HG03159 (cell line): ENCODE results near the gene NTRK3.

Experiments
- ATAC-seq: cut with Tn5 transposase; IDR thresholded peaks from one replicate; pipeline ENCODE4 v1.9.1; 2021; ENCODE audit warnings: mild to moderate bottlenecking, moderate library complexity; ENCODE audit not compliant: unreplicated experiment

NTRK3 gene

DNA sequence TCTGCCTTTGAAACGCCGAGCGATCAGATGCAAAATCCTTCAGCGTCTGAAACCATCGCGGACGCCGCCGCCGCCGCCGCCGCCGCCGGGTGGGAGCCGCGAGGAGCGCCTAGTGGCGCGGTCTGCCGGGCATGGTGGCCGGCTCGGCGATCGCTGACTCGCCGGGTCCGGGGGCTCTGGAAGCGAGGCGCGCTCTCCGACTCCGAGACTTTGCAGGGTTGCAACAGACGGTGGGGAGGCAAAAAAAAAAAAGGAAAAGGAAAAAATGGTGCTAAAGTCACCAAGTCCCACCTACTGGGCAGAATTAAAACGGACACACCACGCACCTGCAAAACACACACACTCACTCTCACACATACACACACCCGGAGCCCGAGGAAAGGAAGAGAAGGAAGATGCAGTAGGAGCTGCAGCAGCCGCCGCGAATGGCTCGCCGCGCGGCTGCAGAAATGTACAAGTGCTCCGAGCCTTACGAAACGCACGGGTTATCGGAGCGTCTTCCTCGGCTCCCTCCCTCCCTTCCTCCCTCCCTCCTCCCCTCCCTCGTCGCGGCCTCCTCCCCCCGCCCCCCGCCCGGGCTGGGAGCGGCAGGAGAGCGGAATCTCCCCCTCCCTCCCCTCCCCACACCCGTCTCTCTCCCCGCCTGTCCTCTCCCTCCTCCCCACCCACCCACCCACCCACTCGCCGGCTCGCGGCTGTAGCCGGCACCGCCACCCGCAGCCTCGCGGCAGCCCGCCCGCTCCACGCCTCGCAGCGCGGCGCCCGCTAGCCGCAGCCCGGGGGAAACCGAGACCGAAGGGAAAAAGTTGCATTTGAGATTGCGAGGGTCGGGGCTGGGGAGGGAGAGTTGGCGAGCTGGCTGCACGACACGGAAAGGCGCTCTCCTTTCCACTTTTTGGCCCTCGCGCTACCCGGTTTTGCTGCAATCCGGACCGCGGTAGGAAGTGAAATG lies at the start of gene NTRK3:
TSS of gene NTRK3 (minus strand) at position 461 of the 952 bp plus-strand sequence. CDS start 586 bp downstream, outside the sequence.
- no peak for ATAC-seq

DNA sequence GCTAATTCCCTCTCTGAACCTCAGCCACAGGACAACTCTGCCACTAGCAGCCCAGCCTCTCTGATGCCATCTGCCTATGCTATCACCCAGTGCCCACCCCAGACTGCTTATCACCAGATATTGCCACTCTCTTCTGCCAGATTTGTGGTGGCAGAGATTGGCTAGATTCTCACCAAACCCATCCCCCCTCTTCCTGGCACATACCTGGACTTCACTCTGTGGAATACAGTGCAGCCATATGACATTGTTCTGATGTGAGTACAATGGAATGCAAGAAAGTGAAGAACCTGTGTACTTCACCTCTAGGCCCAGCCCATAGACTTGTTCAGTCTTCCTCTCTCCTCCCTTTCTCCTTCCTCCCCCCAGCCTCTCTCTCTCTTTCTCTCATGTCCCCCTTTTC lies 46.9 kb upstream of the NTRK3 start:
- no peak for ATAC-seq

DNA sequence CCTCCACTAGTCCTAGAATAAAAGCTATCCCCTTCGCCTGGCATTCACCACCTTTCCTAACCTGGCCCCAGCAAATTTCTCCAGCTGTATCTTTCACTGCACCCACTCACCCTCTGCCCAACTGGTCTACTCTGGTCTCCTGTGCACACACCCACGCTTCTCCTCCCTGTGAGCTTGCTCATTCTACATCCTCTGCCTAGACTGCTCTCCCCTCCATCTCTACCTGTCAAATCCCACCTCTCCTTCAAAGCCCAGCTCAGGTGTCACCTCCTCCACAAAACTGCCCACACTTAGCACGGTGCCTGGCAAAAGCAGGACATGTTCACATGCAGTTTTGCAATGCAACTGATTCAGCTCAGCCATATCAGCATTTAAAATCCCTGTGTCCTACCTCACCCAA lies 45.8 kb upstream of the NTRK3 start:
- no peak for ATAC-seq

- no peak for ATAC-seq
Observed at GRCh38 chr15:88301311-88301710, 44.8 kb upstream of the NTRK3 start.

- ATAC-seq, result no peak
Observed at GRCh38 chr15:88300861-88301260, 44.3 kb upstream of the NTRK3 start.

GRCh38 chr15:88300089-88300488 lies 43.5 kb upstream of the NTRK3 start:
- ATAC-seq, result no peak

DNA sequence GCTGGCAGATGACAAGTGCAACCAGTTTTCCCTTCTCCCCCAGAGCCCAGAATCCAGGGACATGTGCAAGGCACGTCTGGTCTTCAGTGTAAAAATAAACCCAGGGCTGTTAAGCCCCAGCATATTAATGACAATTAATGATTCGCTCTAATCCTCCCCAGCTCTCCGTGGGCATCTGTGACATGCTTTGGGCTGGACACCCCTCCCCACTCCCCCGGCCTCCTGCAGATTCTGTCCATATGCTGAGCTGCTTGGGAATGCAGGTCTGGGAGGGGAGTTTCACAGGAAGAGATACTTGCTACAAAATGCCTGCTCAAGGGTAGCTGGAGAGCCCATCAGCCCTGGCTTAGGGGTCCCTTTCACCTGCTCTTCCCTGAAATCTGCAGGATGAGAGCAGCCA lies 43.0 kb upstream of the NTRK3 start:
- ATAC-seq, result no peak

GRCh38 chr15:88288661-88289060 lies 32.1 kb upstream of the NTRK3 start:
- ATAC-seq, result no peak

GRCh38 chr15:88288206-88288605 lies 31.7 kb upstream of the NTRK3 start:
- ATAC-seq, result no peak

GRCh38 chr15:88284318-88284998 lies 27.9 kb upstream of the NTRK3 start:
- ATAC-seq, result no peak

DNA sequence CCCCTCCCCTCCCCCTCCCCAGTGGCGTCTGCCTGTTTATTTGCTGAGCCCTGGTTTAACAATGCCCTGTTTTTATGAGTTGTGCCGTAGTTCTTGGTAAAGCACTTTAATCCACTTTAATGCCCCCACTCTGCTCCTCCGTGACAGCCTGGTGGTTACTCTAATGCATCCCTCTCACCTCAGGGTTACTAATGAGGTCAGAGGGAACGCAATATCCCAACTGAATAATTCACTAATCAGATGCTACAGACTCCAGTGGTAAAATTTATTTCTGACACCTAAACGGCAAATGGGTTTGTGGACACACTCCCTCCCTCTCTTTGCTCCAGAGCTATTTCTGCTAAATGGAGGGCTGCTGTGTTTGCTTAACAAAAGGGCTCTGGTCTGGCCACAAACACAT lies 26.1 kb upstream of the NTRK3 start:
- no peak for ATAC-seq

GRCh38 chr15:88276821-88277410 lies 20.4 kb upstream of the NTRK3 start:
- ATAC-seq, result no peak

- ATAC-seq, result no peak
Observed at GRCh38 chr15:88275804-88276203, 19.3 kb upstream of the NTRK3 start.

DNA sequence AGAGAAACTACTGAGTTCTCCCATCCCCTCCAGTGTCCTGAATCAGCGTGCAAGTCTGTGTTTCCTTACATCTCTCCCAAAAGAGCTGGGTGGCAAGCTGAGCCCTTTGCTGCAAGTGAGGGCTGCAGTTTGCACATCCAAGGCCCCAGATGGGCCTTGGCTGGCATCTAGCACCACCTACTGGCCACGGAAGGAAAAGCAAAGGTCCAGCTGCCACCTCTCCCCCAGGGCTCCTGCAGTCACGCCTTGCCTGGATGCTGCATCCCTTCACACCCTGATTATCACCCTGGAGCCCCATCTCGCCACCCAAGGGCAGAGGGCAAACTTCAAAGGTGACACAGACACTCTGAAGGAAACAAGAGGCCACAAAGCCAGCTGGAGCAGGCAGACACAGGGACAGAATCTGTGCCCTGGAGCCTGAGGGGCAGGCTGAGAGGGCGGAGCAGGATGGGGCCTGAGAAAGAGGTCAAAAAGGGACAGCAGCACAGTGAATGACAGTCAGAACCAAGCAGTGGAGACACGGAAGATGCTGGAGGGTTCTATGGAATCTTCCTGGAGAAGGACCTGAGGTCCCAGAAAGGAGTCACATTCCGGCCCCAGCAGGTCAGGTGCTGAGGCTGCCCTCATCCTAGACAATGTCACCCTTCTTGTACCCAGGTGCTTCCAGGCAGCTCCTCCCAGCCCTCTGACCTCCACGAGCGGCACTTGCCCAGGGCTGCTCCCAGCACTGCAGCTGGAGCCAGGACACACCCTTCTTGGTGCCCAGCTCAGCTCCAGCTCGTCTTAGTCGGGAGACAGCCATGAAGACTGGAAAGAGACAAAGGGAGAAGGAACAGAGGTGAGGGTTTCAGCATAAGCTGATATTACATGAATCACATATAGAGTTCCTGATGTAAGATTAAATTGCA lies 18.3 kb upstream of the NTRK3 start:
- peak; percentile 91 for ATAC-seq

- ATAC-seq, result no peak
Observed at GRCh38 chr15:88272421-88272820, 15.9 kb upstream of the NTRK3 start.

- no peak for ATAC-seq
Observed at GRCh38 chr15:88269356-88270062, 13.0 kb upstream of the NTRK3 start.

GRCh38 chr15:88267720-88268119 lies 11.2 kb upstream of the NTRK3 start:
- no peak for ATAC-seq

GRCh38 chr15:88266170-88266569 lies 9.6 kb upstream of the NTRK3 start:
- no peak for ATAC-seq

DNA sequence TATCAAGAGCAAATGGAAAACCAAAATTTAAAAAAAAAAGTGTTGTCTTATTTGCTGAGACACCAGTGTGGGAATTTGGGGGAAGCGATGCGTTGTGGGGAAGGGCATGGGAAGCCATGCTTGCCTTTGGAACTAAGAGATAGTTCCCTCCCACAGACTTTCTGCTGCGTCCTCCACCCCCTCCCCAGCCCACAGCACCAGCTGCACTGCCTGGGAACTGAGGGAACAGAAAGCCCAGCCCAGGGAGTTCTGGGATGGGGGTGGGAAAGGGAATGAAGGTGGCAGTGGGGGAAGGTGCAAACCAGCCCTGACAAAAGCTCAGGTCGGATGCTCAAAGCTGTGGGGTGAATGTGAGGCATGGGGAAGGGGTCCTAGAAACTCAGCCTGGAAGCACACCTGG lies 8.1 kb upstream of the NTRK3 start:
- ATAC-seq, result no peak

DNA sequence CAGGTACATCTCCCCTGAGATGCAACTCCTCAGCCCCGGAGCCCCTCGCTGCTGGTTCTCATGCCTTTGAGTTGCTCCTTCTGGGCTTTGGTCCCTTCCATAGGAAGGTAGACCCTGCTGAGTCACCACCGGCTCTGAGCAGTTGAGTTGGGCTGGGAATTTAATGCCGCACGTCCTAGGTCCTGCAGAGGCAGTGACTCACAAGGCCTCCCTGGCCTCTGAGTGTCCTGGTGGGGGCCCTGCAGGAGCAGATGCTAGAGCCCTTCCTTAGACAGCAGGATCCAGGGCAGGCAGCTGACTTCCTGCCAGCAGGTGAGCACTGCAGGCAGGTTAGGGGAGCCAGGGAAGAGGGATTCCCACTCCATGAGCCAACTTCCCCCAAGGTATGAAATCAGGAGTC lies 5.5 kb upstream of the NTRK3 start:
- no peak for ATAC-seq
